IPS-18c (cell line): ENCODE results near the gene CRTC1.

Experiments
- H3K4me3 ChIP-seq: 2 replicates; pipeline ENCODE4 v1.7.0; 2013; ENCODE audit warnings: low read depth, mild to moderate bottlenecking, low read length, moderate library complexity; ENCODE audit not compliant: insufficient read depth
- H3K9me3 ChIP-seq: one replicate; pipeline ENCODE4 v1.6.1; 2013; ENCODE audit warnings: mild to moderate bottlenecking, low read length, moderate library complexity; ENCODE audit not compliant: control insufficient read depth, insufficient read depth

The CRTC1 gene

DNA sequence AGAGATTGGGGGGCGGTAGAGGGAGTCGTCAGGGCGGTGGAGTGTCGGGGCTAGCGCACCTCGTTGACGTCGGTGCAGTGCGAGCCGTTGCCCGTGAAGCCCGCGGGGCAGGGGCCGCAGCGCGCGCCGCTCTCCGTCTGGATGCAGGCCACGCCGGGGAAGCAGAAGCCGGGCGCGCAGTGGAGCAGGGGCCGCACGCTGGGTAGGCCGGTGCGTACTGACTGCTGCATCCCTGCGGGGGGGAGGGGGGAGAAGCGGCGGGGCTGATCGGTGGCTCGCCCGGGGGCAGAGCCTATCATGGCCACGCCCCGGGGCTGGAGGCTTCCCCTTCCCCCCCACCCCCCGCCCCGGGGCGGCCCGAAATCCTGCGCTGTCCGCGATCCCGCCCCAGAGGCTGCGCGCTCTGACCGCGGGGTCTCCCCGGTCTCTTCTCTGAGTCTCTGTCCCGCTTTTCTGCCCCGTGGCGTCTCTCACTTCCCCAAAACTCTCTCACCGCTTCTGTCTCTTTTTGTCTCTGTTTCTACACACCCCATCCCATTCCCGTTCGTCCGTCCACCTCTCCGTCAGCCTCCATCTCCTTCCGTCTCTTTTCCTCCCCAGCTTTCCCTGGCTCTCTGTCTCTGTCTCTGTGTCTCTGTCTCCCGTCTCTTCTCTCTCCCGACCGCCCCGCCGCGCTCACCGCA lies 106.5 kb downstream of the CRTC1 start:
- Histone ChIP-seq H3K4me3 (peak overlapping the region; percentile 36; the same call in 1 of the 2 replicates), H3K9me3 (peaks cover 4% of the 10 kb centered on the region)

DNA sequence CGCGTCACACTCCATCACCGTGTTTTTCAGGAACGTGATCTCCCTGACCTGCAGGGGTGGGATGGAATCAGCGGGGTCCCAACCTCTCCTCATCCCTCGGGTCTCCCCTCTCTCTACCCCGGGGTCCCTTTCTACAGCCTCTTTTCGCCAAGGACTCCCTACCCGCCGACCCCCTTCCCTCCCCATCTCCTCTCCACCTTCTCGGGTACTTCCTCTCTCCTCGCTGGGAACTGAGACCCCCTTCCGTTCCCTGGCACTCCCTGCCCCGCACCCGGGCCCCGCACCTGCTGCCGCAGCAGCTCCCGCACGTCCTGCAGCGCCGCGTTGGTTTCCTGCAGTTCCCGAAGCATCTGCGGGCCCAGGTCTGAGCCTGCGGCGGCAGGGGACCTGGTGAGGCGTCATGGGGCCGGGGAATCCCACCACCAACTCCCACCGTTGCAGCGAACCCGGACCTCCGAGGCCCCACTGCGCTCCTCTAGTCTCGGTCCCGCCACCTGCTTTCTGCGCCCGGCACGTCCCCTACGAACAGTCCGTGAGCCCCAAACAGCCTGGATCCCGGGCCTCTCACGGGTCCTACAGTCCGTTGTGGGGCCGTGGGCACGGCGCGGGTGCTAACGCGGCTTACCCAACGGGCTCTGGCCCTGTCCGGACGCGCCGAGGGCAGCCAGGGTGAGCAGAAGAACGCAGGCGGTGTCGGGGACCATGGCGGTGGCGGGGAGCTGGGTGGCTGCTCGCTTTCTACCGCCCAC lies 107.3 kb downstream of the CRTC1 start, which contains the start of gene COMP:
COMP (minus strand) TSS at position 740 of the 749 bp plus-strand sequence; CDS start at position 704, 36 bp downstream.
- H3K9me3 ChIP-seq, result peaks cover 4% of the 10 kb centered on the region
- H3K4me3 ChIP-seq, result peak within 1 kb of the TSS; percentile 25; the same call in 1 of the 2 replicates

DNA sequence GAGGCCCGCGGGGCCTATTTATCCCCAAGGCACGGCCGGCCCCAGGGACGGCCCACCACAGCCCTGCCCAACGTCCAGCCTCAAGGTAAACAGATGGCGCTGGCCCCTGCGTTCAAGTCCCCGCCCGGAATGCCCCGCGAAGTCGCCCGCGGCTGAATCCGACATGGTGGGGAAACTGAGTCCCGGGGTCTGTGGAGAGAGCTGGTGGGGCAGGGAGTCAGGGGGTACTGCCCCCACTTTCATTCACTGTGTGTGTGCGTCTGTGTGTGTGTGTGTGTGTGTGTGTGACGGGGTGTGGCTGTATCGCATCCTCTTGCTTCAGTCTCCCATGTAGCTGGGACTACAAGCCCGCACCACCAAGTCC lies 107.8 kb downstream of the CRTC1 start:
- H3K9me3 ChIP-seq, result peaks cover 4% of the 10 kb centered on the region

DNA sequence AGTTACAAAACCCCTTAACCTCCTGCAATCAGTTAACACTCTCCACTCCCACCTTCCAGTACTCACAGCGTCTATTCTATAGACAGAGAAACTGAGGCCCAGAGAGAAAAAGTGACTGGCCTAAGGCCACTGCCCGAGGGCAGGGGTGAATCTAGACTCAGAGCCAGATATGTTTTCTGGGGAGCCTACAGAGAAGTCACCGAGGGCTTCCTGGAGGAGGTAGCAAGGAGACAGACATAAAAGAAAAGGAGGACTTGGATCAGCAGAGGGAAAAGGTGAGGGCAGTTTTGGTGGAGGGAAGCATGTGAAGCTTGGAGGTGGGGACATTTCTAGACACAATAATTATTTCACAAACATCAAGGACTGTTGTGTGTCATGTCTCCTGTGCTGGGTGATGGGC lies 109.2 kb downstream of the CRTC1 start:
- Histone ChIP-seq H3K9me3 (peaks cover 2% of the 10 kb centered on the region), H3K4me3 (no peak overlapping the region)

More for the DNA sequence above, 107.8 kb downstream of the CRTC1 start:
- no peak overlapping the region for H3K4me3 ChIP-seq

DNA sequence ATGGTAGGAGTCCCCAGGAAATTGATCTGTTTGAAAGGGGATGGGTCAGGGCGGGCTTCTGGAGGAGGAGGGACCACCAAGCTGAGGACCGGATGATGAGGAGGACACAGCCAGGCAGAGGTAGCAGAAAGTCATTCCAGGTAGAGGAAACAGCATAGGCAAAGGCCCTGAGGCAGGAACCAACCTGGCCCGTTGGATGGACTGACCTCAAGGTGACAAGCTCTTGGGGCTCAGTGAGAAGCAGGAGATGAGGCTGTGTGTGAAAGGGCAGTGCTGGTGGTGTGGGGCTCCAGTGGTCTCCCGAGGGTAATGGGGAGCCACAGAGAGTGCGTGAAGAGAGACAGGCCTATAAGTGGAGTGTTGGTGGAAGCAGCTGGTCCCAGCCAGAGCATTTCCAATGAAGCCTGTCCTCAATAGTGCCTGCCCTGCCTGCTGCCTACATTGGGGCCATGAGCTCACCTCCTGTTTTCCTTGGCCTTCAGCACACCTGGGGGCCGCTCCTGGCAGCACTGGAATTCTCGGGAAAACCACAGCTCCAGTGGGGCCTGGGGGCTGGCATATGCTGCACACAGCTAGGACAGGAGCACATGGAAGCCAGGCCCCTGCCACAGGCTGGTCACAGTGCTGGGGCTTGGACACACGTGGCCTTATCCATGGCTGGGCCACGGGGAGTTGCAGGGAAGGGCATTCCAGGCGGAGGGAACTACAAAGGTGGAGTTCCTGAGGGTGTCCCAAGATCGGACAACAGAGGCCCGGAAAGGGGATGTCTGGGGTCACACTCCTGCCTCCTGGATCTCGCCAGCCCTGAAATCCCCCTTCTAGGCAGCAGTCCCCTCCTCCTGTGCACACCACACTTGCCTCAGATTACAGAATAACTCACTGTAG lies 109.9 kb downstream of the CRTC1 start:
- Histone ChIP-seq H3K4me3 (no peak overlapping the region), H3K9me3 (peaks cover 2% of the 10 kb centered on the region)

DNA sequence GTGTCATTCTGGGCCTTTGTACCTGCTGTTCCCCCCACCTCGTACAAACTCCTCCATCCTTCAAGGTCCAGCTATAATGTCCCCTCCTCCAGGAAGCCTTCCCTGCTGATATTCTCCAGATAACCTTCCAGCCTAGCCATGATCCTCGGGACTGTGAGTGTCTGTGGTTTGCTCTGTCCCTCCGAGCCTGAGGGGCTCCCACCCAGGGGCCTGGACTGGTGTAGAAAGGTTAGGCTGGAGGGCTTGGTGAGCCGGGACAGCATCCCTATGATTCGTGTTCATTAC lies 110.5 kb downstream of the CRTC1 start:
- Histone ChIP-seq H3K4me3 (no peak overlapping the region), H3K9me3 (peaks cover 2% of the 10 kb centered on the region)

DNA sequence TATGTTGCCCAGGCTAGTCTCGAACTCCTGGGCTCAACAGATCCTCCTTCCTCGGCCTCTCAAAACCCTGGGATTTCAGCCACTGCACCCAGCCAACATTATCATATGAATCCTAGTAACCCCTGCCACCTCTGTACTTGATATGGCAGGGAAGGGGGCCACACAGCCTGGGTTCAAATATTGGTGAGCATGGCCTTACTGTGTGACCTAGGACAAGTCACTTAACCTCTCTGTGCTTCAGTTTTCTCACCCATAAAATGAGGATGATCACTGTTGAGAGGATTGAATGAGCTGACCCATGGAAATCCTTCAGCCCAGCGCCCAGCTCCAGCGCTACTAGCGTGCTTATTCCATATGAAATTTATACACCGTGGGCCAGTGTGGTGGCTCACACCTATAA lies 111.2 kb downstream of the CRTC1 start:
- peaks cover 2% of the 10 kb centered on the region for H3K9me3 ChIP-seq

DNA sequence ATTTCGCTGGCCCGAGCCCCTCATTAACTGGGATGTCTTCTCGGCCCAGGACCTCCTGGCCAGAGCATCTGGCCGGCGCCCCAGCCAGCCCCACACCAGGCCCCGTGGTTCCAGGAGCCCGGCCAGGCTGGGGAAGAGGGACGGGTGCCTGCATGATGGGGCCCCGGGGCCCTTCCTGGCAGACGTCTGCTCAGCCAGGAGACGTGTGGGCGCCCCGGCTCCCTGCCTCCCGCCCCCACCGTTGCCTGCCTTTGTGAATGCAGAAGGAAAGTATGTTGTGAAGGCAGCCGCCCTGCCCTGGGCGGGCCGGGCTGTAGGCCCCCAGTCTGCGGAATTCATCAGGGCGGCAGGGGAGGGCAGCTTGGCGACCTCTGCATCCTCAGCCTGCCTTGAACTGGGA lies 112.1 kb downstream of the CRTC1 start:
- Histone ChIP-seq H3K9me3 (peaks cover 2% of the 10 kb centered on the region), H3K4me3 (no peak overlapping the region)

More for the DNA sequence above, 111.2 kb downstream of the CRTC1 start:
- H3K4me3 ChIP-seq, result no peak overlapping the region

DNA sequence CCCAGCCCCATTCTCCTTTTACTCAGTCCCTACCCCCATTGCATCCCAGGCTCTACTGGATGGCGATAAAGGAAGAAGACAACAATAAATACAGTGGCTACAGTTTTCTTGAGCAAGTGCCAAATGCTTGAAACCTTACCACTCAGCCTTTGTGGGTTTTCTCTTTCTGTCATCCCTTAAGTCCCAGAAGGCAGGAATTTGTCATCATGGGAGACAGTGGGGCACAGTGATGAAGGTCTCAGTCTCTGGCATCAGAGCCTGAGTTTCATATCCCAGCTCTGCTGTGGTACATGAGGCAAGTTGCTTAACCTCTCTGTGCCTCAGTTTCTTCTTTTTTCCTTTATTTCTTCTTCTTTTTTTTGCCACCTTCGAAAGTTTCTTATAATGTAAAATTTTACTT lies 112.8 kb downstream of the CRTC1 start:
- no peaks in the 10 kb centered on the region for H3K9me3 ChIP-seq
- H3K4me3 ChIP-seq, result no peak overlapping the region

DNA sequence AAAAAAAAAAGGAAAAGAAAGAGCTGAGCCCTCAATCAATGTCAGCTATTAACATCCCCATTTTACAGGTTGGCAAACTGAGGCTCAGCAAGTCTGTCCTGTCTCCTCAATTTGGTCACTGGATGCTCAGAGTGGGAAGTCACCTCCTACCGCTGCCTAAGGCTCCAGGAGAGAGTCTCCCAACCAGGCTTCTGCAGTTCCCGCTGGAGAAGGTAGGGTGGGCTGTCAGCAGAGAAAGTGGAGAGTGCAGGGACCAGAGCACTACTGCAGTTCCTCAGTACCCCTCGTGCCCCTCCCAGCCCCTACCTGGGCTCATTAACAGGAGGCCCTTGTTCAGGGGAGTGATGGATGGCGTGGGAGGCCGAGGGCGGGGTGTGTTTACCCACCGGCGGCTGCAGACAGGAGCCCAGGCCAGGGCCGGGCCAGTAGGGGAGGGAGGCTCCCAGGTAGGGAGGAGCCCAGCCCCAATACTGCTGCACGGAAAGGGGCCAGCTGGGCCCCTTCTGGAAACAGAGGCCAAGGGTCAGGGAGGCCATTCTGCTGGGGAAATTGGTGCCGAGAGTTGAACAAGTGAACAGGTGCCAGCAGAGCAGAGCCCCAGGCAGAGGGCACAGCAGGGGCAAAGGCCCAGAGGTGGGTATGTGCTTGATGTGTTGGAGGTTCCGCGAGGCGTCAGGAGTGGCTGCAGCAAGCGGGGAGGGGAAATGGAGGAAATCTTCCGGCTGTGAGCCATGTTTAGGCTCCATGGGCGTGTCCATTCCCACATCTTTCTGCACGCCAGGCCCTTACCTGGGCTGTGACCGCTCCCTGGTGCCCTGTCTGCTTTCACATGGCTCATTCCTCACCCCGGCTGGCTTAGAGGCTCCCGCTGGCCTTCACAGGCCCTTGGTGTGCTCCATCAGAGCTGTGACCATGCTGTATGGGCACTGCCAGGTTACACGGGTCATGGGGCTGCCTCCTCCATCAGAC lies 115.2 kb downstream of the CRTC1 start:
- H3K9me3 ChIP-seq, result no peaks in the 10 kb centered on the region
- no peak overlapping the region for H3K4me3 ChIP-seq

DNA sequence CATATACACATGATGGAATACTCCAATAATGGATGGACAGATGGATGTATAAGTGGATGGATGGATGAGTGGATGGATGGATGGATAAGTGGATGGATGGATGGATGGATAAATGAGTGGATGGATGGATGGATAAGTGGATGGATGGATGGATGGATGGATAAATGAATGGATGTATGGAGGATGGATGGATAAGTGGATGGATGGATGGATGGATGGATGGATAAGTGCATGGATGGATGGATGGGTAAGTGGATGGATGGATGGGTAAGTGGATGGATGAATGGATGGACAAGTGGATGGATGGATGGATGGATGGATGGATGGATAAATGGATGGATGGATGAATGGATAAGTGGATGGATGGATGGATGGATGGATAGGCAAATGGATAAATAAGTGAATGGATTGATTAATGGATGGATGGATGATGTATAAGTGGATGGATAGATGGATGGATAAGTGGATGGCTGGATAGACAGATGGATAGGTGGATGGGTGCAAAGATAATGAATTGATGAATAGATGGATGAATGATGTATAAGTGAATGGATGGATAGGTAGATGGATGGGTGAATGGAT lies 116.0 kb downstream of the CRTC1 start:
- no peaks in the 10 kb centered on the region for H3K9me3 ChIP-seq
- H3K4me3 ChIP-seq, result no peak overlapping the region

DNA sequence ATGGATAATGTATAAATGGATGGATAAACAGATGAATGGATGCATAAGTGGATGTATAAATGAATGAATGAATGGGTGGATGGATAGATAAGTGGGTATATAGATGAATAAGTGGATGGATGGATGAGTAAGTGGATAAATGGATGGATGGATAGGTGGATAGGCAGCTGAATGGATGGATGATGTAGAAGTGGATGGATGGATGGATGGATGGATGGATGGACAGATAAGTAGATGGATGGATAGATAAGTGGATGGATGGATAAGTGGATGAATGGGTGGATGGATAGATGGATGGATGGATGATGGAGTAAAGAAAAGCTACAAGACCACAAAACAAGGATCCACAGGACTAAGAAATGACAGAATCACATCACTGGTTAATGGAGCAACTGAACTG lies 116.6 kb downstream of the CRTC1 start:
- Histone ChIP-seq H3K9me3 (no peaks in the 10 kb centered on the region), H3K4me3 (no peak overlapping the region)

DNA sequence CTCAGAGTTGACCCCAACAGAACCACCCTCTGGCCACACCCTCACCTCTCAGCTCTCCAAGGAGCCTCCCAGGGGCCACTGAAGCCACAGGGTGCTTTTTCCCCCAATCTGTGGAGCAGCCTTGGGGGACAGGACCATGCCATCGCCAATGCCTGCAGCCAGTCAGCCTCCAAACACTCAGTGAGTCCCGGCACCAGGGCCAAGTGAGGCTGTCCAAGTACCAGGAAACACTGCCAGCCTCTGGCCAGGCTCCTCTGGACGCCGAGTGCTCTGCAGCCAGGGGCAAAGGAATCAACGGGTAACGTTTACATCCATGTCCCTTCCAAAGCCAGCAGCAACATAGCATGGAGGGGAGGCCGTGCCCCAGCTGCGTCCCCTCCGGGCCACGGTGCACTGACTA lies 117.2 kb downstream of the CRTC1 start:
- H3K9me3 ChIP-seq, result no peaks in the 10 kb centered on the region

DNA sequence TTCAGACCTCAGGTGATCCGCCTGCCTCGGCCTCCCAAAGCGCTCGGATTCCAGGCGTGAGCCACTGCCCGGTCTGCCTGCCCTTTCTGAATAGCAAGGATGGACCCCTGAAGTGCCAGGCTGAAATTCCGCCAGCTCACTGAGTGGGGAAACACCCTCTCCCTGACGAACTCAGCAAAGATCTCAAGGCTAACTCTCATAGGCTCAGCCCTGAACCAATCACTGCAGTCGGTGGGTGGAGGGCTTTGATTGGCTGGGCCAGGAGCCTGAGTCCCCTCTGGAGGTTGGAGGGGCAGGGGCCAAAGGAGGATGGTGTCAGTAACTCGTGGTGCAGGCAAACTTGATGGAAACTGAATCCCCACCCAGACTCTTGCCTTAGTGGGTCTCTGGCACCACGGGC lies 118.9 kb downstream of the CRTC1 start:
- no peak overlapping the region for H3K4me3 ChIP-seq
- H3K9me3 ChIP-seq, result no peaks in the 10 kb centered on the region

More for the DNA sequence above, 117.2 kb downstream of the CRTC1 start:
- H3K4me3 ChIP-seq, result no peak overlapping the region

DNA sequence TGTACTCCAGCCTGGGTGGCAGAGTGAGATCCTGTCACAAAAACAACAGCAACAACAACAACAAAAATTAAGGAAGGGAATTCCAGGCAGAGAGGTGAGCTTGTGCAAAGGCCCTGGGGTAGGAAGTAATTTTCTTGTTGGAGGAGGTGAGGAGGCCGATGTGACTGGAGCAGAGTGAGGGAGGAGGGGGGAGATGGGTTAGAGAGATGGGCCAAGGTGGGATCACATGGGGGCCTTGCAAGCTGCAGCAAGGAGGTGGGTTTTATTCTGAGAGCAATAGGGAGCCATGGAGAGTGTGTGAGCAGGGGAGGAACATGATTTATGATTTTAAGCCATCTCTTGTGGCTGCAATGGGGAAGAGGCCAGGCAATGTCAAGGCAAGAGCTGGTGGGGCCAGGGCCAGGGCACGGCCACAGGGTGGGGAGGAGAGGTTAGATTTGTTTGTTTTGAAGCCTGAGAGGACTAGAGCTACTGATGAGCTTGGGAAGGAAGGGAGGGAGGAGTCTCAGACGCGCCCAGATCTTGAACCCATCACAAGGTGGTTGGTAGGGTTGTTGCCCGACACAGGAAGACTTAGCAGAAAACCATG lies 120.2 kb downstream of the CRTC1 start:
- Histone ChIP-seq H3K4me3 (no peak overlapping the region), H3K9me3 (no peaks in the 10 kb centered on the region)

DNA sequence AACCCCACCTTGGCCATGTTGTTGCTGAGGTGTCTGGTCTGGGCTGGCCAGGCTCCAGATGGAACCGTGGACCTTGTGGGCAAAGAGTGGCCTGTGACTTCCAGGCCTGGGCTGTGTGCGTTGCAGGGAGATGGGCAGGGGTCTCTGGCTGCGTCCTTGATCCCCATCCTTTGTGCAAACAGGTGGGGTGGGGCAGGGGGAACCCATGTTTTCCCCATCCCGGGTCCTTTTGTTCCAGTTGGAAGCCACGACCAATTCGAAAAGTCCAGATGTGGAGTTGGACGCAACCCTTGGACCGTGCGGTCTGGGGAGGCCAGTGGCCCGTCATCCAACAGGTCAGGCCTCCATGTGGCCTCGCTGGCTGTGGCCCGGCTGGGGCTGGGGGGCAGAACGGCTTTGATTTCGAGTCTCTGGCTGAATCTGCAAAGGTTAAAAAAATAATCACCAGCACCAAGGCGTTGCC lies 120.7 kb downstream of the CRTC1 start:
- H3K9me3 ChIP-seq, result no peaks in the 10 kb centered on the region
- no peak overlapping the region for H3K4me3 ChIP-seq
